B cell (primary cell): ENCODE data around the gene NCBP3. TPM values are rescaled to one million over a fixed set of nuclear protein-coding genes. Genes with fewer than 3 reads are reported as not detected.

Source experiments
- ATAC-seq: fragments of 200-7000 bp; cut with Tn5 transposase; one replicate; pipeline ENCODE4 v1.10.0; 2021; ENCODE audit warnings: low read depth, mild to moderate bottlenecking, moderate number of reproducible peaks, moderate library complexity
- CTCF ChIA-PET: fragments of 350-600 bp; sonication (Branson Sonifier 250); formaldehyde crosslinking; loops from one replicate; lab custom pipeline; 2021; ENCODE audit warnings: antibody characterized with exemption, inconsistent platforms; lab: Charles Lee
- POLR2A ChIA-PET: fragments of 350-600 bp; sonication (Branson Sonifier 250); formaldehyde crosslinking; loops from one replicate; lab custom pipeline; 2021; ENCODE audit warnings: antibody characterized with exemption; lab: Charles Lee
- DNase-seq: peaks from one replicate; pipeline ENCODE4 v3.0.0; 2013
- H2AFZ ChIP-seq: 2 replicates; pipeline ENCODE4 v1.6.1; 2012; ENCODE audit warnings: mild to moderate bottlenecking, low read depth, low read length; ENCODE audit not compliant: insufficient read depth, poor library complexity, severe bottlenecking
- H3K27ac ChIP-seq, 2 donors: 1 replicate in 1 of 2; 2 replicates in 1 of 2; pipeline ENCODE4 v1.5.1; 2012 to 2013; ENCODE audit warnings: low read length in 2 of 2, mild to moderate bottlenecking in 2 of 2, moderate library complexity in 1 of 2
- H3K27me3 ChIP-seq, 4 experiments: fragments of 200-600 bp in 1 of 4; sonication (generic) in 1 of 4; replicated peaks in 1 of 4; 1 replicate in 2 of 4; 2 replicates in 2 of 4; pipeline versions ENCODE4 v1.6.1 to v1.7.0; 2013 to 2016; ENCODE audit warnings: low read length in 3 of 4, mild to moderate bottlenecking in 2 of 4, mixed read lengths in 1 of 4, moderate library complexity in 1 of 4; ENCODE audit not compliant: insufficient read depth in 4 of 4, control insufficient read depth in 3 of 4; ENCODE audit errors: control extremely low read depth in 1 of 4
- H3K36me3 ChIP-seq, 2 experiments: replicated peaks in 1 of 2; 1 replicate in 1 of 2; 2 replicates in 1 of 2; pipeline versions ENCODE4 v1.6.1 to v1.7.1; 2013; ENCODE audit warnings: low read length in 1 of 2; ENCODE audit not compliant: insufficient read depth in 2 of 2, control insufficient read depth in 1 of 2; ENCODE audit errors: control extremely low read depth in 1 of 2, extremely low read depth in 1 of 2
- H3K4me1 ChIP-seq, 2 donors: fragments of 200-600 bp in 1 of 2; sonication (generic) in 1 of 2; 1 replicate in 1 of 2; 2 replicates in 1 of 2; pipeline versions ENCODE4 v1.5.1 to v1.6.1; 2013 to 2017; ENCODE audit warnings: low read length in 2 of 2; ENCODE audit not compliant: control insufficient read depth in 2 of 2, insufficient read depth in 2 of 2
- H3K4me2 ChIP-seq: replicated peaks from 2 replicates; pipeline ENCODE3; 2012; ENCODE audit warnings: mild to moderate bottlenecking, low read depth, low read length; ENCODE audit not compliant: poor library complexity, severe bottlenecking
- H3K4me3 ChIP-seq, 5 experiments: fragments of 200-600 bp in 1 of 5; sonication (generic) in 1 of 5; 1 replicate in 3 of 5; 2 replicates in 2 of 5; pipeline versions ENCODE4 v1.5.1 to v1.7.0; 2011 to 2016; ENCODE audit warnings: low read length in 4 of 5, mild to moderate bottlenecking in 4 of 5, low read depth in 2 of 5, control low read depth in 1 of 5, moderate library complexity in 1 of 5; ENCODE audit not compliant: insufficient read depth in 1 of 5; ENCODE audit errors: control extremely low read depth in 1 of 5, extremely low read depth in 1 of 5
- H3K79me2 ChIP-seq: fragments of 200-600 bp; sonication (generic); one replicate; pipeline ENCODE4 v1.6.0; 2016; ENCODE audit warnings: low read length; ENCODE audit not compliant: control insufficient read depth, insufficient read depth
- H3K9ac ChIP-seq: fragments of 200-600 bp; sonication (generic); 2 replicates; pipeline ENCODE4 v1.6.1; 2017; ENCODE audit warnings: mild to moderate bottlenecking, low read length, moderate library complexity
- H3K9me3 ChIP-seq, 3 donors: one replicate each; pipeline versions ENCODE4 v1.6.1 to v1.7.1; 2013; ENCODE audit warnings: low read length in 2 of 3; ENCODE audit not compliant: control insufficient read depth in 2 of 3, insufficient read depth in 1 of 3; ENCODE audit errors: control extremely low read depth in 1 of 3
- H4K20me1 ChIP-seq: 2 replicates; pipeline ENCODE4 v1.6.0; 2012; ENCODE audit warnings: mild to moderate bottlenecking, low read length; ENCODE audit not compliant: insufficient read depth, control insufficient read depth, poor library complexity, severe bottlenecking
- H3K27ac Mint-ChIP-seq: one replicate; pipeline ENCODE4 v1.8.0; 2021; ENCODE audit warnings: mixed read lengths
- H3K27me3 Mint-ChIP-seq: one replicate; pipeline ENCODE4 v1.8.0; 2021; ENCODE audit warnings: mixed read lengths
- H3K4me1 Mint-ChIP-seq: one replicate; pipeline ENCODE4 v1.8.0; 2021; ENCODE audit warnings: mixed read lengths
- H3K4me3 Mint-ChIP-seq: one replicate; pipeline ENCODE4 v1.8.0; 2021; ENCODE audit warnings: mixed read lengths
- H3K9me3 Mint-ChIP-seq: one replicate; pipeline ENCODE4 v1.8.0; 2022; ENCODE audit warnings: mixed read lengths; ENCODE audit not compliant: insufficient read depth
- EZH2 ChIP-seq: IDR thresholded peaks from 2 replicates; pipeline ENCODE4 v1.6.1; 2012; ENCODE audit warnings: borderline replicate concordance, low read depth, mild to moderate bottlenecking, moderate library complexity, low read length; ENCODE audit not compliant: insufficient read depth, poor library complexity, severe bottlenecking
- WGBS: methylation state at CpG from one replicate; pipeline ENCODE4 v1.1.5; 2013; ENCODE audit warnings: missing lambda C conversion rate; ENCODE audit not compliant: insufficient coverage; 5-methylcytosine and 5-hydroxymethylcytosine counted together
- intact Hi-C: fragments of 100-400 bp; cut with micrococcal nuclease; formaldehyde crosslinking; loops from one replicate; pipeline ENCODE4 v1.10.0; 2022
- polyA plus RNA-seq: library from polyadenylated mRNA; depleted of rRNA; stranded (reverse); fragments of >200 nt; gene quantifications from 2 replicates; pipeline ENCODE4 v1.2.3, GENCODE V29; 2012
- total RNA-seq, 2 donors: library from RNA; stranded (reverse); fragments of 120-200 nt in 1 of 2; gene quantifications; 1 replicate in 1 of 2; 2 replicates in 1 of 2; pipeline versions ENCODE4 v1.2.3 to v1.2.4, GENCODE V29; 2013 to 2022
- TF ChIP-seq, protein P1 (sequence below): fragments of 200-600 bp; IDR thresholded peaks from one replicate; pipeline ENCODE4 v1.8.0; 2022; ENCODE audit warnings: antibody characterized with exemption, mild to moderate bottlenecking

NCBP3 gene
- total and polyA plus RNA-seq, 2 donors (not counting 1 experiment from before 2014, with no cell fraction given): 11.1 to 71.7 TPM

DNA sequence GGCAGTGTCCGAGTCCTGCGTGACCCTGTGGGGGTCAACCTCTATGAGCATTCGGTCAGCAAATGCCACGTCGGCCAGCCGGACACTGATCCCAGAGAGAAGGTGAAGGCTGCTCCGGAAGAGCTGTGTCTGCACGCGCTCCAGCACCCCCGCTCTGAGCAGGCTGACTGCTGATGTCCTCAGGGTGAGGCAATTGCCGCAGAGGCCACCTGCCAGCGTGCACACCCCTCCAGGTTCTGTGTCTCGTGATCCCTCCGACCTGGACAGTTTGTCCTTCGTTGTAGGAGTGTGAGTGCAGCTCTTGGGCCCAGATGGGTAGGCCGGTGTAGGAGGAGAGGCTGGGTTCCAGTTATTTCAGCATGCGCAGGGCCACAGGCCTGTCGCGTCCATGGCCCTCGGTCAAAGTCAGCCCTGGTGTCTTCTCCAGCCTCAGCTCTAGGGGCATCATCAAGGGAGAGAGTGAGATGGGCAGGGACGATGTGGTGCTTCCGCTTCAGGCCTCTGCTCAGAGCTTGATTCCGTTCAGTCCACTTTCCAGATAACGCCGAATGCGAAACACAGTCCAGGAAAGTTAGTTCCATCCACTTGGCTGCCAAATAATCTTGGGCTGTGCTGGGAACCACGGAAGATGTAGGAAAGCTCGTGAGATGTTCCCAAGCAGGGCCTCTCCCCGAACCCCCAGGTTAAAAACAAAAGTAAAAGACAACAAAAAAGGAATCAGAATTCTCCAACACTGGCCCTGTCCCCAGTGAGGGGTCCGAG lies 15.1 kb upstream of the NCBP3 start:
- DNase-seq (no peak), ATAC-seq (no peak)
- TF ChIP-seq, protein P1, sequence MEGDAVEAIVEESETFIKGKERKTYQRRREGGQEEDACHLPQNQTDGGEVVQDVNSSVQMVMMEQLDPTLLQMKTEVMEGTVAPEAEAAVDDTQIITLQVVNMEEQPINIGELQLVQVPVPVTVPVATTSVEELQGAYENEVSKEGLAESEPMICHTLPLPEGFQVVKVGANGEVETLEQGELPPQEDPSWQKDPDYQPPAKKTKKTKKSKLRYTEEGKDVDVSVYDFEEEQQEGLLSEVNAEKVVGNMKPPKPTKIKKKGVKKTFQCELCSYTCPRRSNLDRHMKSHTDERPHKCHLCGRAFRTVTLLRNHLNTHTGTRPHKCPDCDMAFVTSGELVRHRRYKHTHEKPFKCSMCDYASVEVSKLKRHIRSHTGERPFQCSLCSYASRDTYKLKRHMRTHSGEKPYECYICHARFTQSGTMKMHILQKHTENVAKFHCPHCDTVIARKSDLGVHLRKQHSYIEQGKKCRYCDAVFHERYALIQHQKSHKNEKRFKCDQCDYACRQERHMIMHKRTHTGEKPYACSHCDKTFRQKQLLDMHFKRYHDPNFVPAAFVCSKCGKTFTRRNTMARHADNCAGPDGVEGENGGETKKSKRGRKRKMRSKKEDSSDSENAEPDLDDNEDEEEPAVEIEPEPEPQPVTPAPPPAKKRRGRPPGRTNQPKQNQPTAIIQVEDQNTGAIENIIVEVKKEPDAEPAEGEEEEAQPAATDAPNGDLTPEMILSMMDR: no peak
- no peak for TF ChIP-seq EZH2
- Histone ChIP-seq H3K4me3 (no peak overlapping the region), H3K4me1 (no peaks in the 10 kb centered on the region), H3K9ac (no peak overlapping the region), H2AFZ (no peak overlapping the region), H3K79me2 (no peaks in the 10 kb centered on the region), H4K20me1 (no peaks in the 10 kb centered on the region), H3K36me3 (peaks cover 0 to 11% of the 10 kb centered on the region in 2 experiments), H3K27me3 (no peaks in the 10 kb centered on the region), H3K9me3 (no peaks in the 10 kb centered on the region), H3K4me2 (no peak overlapping the region), H3K27ac (no peak overlapping the region)
- ChIA-PET CTCF (interaction anchor here (0.6 to 6.9 kb wide), 11 partner anchors 15 to 214 kb away, joined by 3 to 53 read pairs (median 18); partner anchors contain the start of gene NCBP3), POLR2A (no interaction called here)
- Mint-ChIP-seq H3K27me3 (no peaks in the 10 kb centered on the region), H3K4me3 (no peak overlapping the region), H3K9me3 (no peaks in the 10 kb centered on the region), H3K27ac (no peak overlapping the region), H3K4me1 (no peaks in the 10 kb centered on the region)
- intact Hi-C loops: no loop called here
- WGBS: 96% methylated on average over 29 of the region's 30 CpGs

DNA sequence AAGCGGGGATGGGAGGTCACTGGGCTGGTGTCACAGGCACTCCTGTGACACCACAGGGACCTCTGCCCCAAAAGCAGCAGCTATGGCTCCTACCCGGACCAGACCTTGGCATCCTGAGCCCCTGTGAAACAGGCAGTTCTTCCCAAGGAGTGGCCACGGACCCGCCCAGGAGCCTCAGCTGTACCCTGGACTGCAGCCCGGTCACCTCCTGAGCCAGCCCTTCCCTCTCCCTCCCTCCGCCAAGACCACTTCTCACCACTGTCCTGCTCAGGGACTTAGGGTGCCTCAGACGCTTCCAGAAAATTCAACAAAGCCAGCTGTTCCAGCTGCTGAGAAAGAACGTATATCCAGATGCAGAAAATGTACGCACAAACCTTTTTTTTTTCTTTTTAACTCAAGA lies 13.9 kb upstream of the NCBP3 start:
- H3K27me3 ChIP-seq: no peaks in the 10 kb centered on the region
- no peak overlapping the region for H3K27ac Mint-ChIP-seq
- ATAC-seq (no peak), DNase-seq (no peak)
- intact Hi-C loops: no loop called here
- no peaks in the 10 kb centered on the region for H3K9me3 Mint-ChIP-seq
- H3K4me3 Mint-ChIP-seq: no peak overlapping the region
- H3K27ac ChIP-seq: no peak overlapping the region
- H4K20me1 ChIP-seq: no peaks in the 10 kb centered on the region
- H3K9ac ChIP-seq: no peak overlapping the region
- TF ChIP-seq, protein P1: no peak
- no peak for TF ChIP-seq EZH2
- CTCF ChIA-PET: interaction anchor here (0.6 to 3.8 kb wide), 3 partner anchors 14 to 145 kb away, joined by 3 to 18 read pairs (median 4); no protein-coding TSS in a partner anchor
- POLR2A ChIA-PET: interaction anchor here (0.6 kb wide), 1 partner anchor 69 kb away, joined by 4 read pairs; no protein-coding TSS in a partner anchor
- H3K4me1 Mint-ChIP-seq: no peaks in the 10 kb centered on the region
- H3K27me3 Mint-ChIP-seq: no peaks in the 10 kb centered on the region
- H3K79me2 ChIP-seq: no peaks in the 10 kb centered on the region
- H3K9me3 ChIP-seq: no peaks in the 10 kb centered on the region
- 95% methylated on average over 6 of the region's 9 CpGs for WGBS
- H3K4me3 ChIP-seq: no peak overlapping the region
- no peak overlapping the region for H3K4me2 ChIP-seq
- H2AFZ ChIP-seq: no peak overlapping the region
- no peaks in the 10 kb centered on the region for H3K4me1 ChIP-seq
- peaks cover 0 to 8% of the 10 kb centered on the region in 2 experiments for H3K36me3 ChIP-seq
